GM18867 (cell line): Measurements from ENCODE around the gene IGSF23.

Experiments used
- ATAC-seq: cut with Tn5 transposase; IDR thresholded peaks from one replicate; pipeline ENCODE4 v1.9.1; 2021; ENCODE audit warnings: mild to moderate bottlenecking, moderate library complexity; ENCODE audit not compliant: unreplicated experiment

Gene IGSF23, protein sequence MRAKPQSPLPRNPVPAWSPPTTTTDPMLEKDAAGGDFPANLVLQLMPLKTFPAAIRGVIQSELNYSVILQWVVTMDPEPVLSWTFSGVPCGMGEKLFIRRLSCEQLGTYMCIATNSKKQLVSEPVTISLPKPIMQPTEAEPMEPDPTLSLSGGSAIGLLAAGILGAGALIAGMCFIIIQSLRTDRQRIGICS

DNA sequence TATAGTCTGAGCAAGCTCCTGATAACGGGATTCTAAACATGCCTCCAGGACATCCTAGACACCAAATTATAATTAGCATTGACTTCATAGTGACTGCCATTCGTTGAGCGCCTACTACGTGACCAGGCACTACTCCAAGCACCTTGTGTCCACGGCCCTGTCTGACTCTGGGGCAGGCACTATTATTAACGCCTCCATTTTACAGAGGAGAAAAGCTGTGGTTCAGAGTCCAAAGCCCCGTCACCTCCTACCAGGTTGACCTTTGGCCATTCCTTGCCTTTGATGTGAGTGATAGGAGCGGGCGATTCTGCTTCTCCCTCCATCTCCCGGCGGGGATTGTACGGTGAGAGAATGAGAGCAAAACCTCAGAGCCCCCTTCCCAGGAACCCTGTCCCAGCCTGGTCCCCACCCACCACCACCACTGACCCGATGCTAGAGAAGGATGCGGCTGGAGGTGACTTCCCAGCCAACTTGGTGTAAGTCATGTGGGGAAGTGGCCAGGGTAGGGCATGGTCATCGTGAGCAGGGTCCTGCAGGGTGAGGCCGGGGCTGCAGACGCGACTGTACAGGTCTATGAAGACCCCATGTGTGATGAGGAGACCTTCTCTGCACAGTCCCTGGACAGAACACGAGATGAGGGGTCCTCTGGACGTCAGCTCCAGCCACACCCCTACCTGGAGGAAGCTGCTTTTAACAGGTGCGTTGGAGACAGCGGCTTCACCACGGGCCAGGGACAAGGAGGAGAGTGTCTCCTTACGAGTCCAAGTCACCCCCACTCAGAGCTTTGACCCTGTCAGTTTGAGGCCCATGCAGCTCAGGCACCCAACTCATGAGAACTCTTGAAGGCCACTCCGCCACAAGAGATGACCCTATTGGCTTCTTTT lies at the start of gene IGSF23:
TSS of gene IGSF23 (plus strand) at position 269 of the 884 bp plus-strand sequence. CDS start at position 352, 83 bp downstream.
- no peak for ATAC-seq

DNA sequence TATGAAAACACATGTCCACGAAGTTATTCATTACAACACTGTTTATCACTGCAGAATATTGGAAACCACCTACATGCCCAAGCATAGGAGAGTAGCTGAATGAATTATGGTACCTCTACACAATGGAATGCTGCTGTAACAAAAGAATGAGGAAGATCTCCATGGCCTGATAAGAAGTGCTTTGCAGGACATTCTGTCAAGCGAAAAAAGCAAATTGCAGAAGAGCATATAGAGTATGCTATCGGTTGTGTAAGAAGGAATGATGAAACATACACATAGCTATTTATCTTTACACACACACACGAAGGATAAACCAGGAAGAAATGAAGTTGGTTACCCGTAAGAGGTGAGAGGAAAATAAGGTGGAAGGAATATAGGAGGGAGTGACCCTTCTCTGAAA lies 46.4 kb upstream of the IGSF23 start:
- ATAC-seq = no peak

DNA sequence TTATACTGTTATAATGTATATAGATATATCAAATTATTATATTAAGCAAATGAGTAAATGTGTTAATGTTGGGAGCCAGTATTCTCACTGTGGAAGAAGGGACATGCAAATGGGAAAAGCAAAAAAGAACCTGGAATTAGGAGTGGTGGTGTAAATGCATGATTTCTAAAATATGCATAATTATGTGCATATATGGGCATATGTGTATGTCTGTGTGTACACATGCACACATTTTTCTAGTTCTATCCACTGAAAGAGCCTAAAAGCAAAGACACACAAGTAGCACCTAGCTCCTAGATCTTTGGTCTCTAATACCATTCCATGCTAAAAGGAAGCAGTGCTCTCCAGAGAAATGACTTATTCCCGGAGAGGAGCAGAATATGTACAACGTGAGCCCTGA lies 45.6 kb upstream of the IGSF23 start:
- ATAC-seq = no peak

DNA sequence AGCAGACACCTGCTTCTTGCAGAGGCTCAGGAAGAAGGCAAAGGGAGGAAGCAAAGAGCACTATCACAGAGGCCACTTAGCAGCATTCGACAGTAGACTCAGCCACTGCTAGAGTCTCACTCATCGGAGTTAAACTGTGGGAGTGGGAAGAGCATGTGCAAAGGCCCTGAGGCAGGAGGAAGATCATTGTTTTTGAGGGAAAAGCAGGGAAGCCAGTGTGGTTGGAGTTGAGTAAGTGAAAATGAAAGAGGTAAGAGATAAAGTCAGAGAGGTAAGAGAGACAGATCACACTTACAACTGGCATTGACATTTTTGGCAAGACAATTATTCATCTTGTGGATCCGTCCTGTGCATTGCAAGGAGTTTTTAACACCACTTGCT lies 42.8 kb upstream of the IGSF23 start:
- no peak for ATAC-seq

DNA sequence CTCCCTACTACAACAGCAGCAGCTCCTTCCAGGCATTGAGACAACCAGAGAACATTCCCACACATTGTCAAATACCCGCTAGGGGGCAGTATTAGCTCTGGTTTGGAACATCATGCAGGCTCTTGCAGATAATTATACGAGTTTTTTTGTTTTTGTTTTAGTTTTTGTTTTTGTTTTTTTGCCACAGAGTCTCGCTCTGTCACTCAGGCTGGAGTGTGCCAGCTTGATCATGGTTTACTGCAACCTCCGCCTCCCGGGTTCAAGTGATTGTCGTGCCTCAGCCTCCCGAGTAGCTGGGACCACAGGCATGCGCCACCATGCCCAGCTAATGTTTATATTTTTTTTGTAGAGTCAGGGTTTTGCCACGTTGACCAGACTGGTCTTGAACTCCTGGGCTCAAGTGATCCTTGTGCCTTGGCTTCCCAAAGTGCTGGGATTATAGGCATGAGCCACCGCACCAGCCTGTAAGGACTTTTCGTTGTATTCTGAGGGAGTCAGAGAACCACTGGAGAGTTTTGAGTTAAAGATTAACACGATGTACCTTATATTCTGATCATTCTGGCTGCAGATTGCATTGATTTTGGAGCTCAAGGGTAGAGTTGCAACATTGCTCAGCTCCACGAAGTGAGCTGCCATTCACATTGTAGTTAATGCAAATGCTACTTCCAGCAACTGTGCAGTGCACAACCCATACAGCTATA lies 42.2 kb upstream of the IGSF23 start:
- ATAC-seq = no peak

DNA sequence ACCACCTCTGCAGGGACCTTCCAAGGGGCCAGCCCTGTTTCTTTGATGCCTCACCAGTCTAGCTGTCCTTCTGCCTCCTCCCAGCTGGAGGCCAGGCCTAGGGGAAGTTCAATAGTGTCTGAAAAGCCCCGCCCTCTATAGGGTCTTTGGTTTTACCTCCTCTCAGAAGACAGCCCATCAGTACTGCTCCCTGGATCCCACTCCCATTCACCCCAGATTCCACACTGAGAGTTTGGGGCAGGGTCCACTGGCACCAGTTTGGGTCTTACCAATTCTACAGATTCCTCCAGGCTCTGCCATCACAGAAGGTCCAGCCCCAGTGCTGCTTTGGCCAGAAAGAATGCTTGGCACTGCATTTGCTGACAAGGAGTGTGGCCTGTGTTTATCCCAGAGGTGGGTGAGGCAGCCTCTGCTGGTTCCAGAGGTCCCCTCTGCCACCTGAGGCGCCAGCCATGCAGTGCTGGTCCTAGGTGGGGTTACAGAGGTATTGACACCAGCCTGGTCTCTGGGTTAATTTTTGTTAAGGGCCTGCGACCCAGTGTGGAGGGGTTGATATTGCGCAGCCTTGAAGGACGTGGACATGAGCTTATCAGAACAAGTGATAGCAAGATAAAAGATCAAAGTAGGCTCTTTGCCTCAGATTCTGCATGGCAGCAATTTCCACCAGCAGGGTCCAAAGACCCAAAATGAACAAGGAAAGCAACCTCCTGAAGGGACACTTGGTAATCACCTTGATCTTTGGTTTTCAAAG lies 41.4 kb upstream of the IGSF23 start:
- no peak for ATAC-seq

DNA sequence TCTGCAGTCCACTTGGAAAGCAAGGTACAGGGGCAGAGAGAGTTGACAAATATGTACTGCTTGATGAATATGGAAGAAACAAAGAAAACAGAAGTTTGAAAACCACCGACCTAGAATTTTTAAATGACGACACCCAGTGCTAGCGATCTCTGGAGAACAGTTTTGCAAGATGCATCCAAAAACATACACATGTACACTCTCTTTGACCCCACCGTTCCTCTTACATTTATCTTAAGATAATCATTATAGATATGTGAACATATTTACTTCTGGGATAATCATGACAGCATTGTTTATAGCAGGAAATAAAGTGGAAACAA lies 40.8 kb upstream of the IGSF23 start:
- no peak for ATAC-seq

DNA sequence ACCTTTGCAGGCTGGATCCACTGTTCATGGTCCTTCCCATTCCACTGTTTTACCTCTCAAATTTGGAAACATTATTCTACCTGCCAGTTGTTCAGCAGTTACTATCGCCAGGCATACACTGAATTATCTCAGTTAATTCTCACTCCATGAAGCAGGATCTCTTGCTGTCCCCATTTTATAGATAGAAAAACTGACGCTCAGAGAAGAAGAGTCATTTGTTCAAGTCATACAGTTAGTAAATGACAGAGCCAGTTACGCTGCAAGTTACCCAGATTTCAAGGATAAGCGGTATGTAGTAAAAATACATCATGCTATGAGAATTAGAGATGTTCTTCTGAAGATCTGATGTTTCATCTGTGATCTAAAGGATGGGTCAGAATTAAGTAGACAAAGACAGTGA lies 40.2 kb upstream of the IGSF23 start:
- no peak for ATAC-seq

DNA sequence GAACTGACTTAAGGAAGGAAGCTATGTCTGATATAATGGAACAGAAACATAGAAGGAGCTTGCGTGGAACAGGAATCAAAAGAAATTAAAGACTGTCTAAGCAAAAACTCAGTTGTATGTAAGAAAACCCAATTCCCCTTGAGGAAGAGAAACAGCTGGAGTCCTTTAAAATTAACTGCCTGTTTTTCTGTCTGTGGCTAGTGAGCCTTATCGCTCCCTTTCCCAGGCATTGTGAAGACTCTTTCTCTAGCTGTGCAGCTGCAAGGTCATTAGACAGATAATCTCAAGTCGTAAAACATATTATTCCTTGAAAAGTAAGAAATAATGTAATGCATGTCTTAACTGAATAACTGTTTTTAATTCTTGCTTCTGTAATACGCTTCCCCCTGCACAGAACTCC lies 39.7 kb upstream of the IGSF23 start:
- no peak for ATAC-seq

DNA sequence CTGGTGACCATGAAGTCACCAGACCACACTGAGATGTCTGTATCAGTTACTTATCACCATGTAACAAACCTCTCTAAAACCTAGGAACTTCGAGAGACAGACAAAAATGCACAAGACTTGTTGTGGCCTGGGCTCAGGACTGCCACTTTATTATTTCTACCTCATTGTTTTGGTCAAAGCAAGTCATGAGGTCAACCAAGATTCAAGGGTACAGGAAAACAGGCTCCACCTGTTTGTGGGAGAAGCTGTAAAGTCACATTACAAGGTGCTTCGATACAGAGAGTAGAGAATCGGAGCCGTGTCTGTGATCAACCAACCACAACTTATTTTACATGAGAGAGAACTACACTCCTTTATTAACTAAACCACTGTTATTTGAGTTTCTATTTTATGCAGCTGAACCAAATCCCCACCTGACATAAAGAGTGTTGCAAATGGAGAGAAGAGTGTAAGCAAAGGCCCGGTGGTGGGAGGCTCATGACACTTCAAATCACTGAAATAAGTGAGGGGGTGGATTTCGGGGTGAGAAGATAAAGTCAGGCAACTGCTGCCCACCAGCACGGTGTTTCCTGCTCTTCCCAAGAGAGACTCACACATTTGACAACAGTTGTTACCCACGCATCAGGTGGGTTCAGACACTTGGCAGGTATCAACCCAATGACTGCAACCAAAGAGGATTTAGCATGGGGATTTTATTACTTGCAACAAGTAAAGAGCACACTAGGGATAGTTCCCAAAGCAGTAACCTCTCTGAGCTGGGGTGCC lies 39.0 kb upstream of the IGSF23 start:
- ATAC-seq = no peak

DNA sequence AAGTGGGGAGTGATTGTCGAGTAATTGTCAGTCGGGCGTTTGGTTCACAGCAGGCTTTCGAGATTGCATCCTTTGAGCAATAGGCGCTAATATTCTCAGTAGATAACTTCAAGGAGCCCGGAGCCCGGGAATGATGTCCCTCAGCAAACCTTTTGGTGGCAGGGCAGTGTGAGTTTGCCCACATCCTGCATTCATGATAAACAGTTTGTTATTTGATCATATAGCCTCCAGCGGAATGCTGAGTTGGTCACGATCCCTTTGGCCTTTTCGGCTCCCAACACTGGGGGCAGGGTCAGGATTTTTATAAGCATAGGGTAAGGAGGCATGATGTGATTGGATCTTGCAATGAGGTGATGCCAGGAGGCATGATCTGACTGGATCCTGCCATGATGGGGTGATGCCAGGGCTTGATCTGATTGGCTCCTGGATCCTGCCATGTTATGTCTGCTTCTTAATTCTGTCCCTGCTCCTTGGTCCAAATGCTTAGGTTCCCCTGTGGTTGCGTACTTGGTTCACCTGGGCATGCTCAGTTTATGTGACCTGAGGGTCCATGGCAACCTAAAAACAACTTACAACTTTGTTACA lies 38.2 kb upstream of the IGSF23 start:
- ATAC-seq = no peak

DNA sequence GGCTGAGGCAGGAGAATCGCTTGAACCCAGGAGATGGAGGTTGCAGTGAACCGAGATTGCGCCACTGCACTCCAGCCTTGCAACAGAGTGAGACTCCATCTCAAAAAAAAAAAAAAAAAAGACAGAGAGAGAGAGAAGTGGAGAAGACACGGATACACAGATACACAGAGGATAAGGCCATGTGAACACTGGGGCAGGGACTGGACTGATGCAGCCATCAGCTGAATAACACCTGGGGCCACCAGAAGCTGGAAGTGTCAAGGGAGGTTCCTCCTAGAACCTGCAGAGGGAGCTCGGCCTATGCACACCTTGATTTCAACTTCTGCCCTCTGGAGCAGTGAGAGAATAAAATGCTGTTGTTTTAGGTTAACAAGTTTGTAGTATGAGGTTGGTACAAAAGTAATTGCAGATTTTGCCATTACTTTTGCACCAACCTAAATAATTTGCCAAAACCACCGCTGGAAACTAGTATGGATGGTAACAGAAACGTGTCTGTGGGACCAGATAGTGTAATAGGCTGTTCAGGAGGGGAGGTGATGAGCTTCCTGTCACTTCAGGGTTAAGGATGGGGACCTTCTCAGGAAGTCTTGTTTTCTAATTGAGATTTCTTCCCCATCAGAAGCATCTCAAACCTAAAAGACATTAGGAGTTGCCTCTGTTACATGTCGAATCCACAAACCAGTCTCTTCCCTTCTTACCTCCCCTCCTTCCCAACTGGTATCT lies 36.4 kb upstream of the IGSF23 start:
- ATAC-seq = no peak

DNA sequence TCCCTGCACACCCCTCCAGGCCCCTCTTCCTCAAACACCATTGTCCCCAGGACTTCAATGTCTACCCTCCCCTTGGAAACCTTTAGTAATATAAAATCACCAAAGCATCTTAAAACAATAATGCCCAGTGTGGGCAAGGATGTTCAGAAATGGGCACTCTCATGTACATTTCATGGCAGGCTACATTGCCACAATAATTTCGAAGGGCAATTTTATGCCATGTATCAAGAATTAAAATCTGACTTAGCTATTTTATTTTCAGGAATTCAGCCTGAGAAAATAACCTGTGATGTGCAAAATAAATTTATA lies 35.8 kb upstream of the IGSF23 start:
- no peak for ATAC-seq

DNA sequence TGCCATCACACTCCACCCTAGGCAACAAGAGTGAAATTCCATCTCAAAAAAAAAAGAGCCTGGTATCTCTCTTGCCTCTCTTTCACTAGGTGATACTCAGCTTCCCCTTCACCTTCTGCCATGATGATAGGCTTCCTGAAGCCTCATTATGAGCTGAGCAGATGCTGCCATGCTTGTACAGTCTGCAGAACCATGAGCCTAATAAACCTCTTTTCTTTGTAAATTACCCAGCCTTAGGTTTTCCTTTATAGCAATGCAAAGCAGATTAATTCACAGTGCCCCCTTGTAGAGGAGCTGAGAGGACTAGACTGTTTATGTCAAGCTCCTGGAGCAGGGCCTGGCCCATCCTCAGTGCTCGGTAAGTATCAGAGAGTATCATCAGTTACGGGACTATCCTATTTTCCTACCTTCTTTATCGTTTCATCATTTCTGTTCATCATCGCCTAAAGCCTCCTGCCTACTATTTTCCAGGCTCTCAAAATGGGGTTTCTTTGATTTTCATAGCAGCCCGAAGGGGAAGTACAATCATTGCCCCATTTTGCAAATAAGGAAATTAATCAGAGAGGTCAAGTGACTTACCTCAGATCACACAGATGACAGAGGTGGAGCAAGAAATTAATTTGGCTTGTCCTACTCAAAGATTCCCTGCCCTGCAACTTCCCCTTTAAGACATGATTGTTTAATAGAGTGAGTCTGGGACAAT lies 33.5 kb upstream of the IGSF23 start:
- ATAC-seq = no peak

DNA sequence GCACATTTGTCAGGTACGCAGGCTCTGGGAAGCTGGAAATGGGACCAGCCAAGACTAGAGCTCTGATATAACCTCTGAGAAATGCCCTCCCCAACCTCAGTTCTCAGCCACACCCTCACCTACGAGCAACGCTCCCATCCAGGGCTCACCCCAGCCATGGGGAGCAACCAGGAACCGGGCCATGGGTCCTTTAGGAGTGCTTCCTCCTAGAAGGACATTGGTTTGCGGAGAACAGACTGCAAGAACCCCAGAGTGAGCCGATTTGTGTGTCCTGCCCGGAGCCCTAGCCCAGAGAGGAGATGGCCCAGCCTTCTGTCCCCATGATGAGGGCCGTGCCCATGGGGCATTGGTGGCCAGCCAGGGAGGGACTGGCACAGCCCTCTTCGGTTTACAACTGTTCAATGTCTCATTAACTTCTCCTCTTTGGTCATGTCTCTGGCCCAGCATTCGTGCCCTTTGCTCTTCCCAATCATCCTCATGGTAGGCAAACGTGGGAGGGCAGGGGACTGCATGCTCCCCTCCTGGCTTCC lies 32.9 kb upstream of the IGSF23 start:
- ATAC-seq = no peak

DNA sequence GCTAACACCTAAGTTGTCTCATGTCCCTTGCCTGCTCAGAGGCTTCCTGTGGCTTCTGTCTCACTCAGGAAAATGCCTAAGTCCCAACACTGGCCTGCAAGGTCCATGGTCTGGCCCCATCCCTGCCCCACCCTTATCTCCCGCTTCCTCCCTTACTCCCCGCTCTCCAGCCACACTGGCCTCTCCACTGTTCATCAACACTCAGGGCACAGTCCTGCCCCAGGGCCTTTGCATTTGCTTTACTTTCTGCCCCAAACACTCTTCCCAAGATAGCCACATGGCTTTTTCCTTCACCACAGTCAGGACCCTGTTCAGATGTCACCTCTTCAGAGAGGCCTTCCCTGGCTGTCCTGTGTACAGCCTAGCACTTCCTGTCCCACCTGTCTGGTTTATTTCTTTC lies 32.1 kb upstream of the IGSF23 start:
- ATAC-seq = no peak

DNA sequence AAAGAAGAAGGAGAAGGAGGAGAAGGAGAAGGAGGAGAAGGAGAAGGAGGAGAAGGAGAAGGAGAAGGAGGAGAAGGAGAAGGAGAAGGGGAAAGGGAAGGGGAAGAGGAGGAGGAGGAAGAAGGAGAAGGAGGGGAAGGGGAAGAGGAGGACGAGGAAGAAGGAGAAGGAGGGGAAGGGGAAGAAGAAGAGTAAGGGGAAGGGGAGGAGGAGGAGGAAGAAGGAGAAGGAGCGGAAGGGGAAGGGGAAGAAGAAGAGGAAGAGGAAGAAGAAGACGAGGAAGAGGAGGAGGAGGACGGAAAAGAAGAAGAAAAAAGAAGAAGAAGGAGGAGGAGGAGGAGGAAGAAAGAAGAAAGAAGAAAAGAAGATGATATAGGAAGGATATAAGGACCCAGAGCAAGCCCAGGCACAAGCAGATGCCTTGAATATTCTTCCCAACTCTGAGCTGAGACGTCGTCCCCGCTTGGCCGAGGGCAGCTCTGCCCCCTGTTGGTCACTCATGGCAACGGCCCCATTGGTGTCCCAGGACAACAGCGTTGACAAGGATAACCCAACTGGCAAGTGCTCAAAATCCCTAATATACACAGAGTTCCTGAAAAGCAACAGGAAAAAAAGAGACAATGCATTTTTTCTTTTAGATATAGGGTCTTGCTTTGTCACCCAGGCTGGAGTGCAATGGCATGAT lies 30.6 kb upstream of the IGSF23 start:
- no peak for ATAC-seq

DNA sequence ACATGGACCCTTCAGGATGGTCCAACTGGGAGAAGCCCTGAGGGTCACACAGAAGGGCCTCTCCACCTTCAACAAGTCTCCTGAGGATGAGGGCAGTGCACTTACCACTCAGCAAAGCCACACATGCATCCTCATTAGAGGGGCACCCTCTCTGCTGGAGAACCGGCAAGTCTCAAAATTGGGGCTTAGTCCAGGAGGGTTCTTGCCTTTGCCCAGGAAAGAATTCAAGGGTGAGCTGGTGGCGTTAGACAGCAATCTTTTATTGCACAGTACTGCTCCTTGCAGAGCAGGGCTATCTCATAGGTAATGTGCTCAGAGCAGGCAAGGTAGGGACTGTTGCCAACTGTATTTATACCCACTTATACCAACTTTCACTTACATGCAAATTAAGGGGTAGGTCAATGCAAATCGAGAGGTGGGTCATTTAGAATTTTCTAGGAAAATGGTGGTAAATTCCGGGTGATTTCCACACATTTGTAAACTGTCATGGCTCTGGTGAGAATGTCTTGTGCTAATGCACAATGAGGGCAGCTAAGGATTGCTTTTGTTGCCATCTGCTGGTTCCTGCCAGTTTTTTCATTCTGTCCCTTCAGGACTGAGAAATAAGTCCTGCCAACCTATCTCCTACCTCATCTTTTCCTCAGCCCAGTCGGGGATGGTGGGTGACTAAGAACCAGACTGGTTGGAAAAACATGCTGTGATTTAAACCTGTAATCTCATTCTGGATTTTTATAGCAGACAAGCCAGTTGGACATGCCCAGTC lies 27.8 kb upstream of the IGSF23 start:
- no peak for ATAC-seq
